ENCODE measurements around the gene GNAZ.

GNAZ gene

DNA sequence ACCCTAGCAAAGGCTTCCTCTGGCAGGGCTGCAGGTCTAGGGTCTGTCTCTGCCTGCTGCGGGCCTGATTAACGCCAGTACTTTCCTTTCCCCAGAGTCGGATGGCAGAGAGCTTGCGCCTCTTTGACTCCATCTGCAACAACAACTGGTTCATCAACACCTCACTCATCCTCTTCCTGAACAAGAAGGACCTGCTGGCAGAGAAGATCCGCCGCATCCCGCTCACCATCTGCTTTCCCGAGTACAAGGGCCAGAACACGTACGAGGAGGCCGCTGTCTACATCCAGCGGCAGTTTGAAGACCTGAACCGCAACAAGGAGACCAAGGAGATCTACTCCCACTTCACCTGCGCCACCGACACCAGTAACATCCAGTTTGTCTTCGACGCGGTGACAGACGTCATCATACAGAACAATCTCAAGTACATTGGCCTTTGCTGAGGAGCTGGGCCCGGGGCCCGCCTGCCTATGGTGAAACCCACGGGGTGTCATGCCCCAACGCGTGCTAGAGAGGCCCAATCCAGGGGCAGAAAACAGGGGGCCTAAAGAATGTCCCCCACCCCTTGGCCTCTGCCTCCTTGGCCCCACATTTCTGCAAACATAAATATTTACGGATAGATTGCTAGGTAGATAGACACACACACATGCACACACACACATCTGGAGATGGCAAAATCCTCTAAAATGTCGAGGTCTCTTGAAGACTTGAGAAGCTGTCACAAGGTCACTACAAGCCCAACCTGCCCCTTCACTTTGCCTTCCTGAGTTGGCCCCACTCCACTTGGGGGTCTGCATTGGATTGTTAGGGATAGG is 52.9 kb downstream of the GNAZ start:
- DNase-seq (ENCODE audit: low read depth) = no peak
- H3K4me3 ChIP-seq (ENCODE audit: low read depth, low read length) = no peak overlapping the region
- TF ChIP-seq, protein P1, sequence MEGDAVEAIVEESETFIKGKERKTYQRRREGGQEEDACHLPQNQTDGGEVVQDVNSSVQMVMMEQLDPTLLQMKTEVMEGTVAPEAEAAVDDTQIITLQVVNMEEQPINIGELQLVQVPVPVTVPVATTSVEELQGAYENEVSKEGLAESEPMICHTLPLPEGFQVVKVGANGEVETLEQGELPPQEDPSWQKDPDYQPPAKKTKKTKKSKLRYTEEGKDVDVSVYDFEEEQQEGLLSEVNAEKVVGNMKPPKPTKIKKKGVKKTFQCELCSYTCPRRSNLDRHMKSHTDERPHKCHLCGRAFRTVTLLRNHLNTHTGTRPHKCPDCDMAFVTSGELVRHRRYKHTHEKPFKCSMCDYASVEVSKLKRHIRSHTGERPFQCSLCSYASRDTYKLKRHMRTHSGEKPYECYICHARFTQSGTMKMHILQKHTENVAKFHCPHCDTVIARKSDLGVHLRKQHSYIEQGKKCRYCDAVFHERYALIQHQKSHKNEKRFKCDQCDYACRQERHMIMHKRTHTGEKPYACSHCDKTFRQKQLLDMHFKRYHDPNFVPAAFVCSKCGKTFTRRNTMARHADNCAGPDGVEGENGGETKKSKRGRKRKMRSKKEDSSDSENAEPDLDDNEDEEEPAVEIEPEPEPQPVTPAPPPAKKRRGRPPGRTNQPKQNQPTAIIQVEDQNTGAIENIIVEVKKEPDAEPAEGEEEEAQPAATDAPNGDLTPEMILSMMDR (IDR thresholded peaks at IDR 0.05; ENCODE audit: low read depth, low read length, missing control alignments) = no peak

DNA sequence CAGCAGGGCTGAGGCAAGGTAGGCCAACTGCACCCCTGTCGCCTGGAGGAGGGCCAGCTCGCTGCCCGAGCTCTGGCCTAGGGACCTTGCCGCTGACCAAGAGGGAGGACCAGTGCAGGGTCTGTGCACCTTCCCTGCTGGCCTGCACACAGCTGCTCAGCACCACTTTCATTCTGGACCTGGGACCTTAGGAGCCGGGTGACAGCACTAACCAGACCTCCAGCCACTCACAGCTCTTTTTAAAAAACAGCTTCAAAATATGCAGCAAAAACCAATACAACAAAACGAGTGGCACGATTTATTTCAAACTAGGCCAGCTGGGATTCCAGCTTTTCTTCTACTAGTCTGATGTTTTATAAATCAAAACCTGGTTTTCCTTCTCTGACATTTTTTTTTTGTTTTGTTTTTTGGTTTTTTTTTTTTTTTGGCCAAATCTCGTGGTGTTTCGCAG is 53.5 kb downstream of the GNAZ start:
- H3K4me3 ChIP-seq (ENCODE audit: low read depth, low read length) = no peak overlapping the region
- TF ChIP-seq, protein P1 (IDR thresholded peaks at IDR 0.05; ENCODE audit: low read depth, low read length, missing control alignments) = no peak
- DNase-seq (ENCODE audit: low read depth) = no peak

DNA sequence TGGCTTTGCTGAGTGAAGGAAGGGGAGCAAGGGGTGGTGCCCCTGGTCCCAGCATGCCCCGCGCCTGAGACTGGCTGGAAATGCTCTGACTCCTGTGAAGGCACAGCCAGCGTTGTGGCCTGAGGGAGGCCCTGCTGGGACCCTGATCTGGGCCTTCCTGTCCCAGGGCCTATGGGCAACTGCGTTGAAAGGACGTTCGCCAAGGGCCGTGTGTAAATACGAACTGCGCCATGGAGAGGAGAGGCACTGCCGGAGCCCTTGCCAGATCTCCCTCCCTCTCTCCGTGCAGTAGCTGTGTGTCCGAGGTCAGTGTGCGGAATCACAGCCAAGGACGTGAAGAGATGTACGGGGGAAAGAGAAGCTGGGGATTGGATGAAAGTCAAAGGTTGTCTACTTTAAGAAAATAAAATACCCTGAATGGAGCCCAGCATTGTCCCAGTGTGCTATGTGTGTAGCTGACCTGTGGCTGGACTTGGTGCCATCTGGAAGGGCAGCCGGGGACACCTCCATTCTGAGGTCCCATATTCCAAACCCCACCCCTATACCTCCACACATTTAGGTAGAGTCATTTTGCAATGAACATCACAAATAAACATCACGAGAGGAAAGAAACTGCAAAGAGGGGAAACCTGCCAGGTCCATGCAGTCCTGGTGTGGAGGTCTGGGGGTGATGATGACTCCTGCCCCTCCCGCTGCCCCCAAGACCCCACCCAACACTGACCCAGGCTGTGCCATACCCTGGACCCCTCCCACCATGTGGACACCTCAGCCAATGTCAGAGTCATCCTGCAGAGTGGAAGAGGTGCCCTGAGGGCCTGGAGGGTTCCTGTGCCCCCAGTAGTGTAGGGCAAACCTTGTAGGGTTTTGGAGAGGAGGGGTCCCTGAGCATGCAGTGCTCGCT is 54.5 kb downstream of the GNAZ start:
- TF ChIP-seq, protein P1 (IDR thresholded peaks at IDR 0.05; ENCODE audit: low read depth, low read length, missing control alignments) = no peak
- no peak overlapping the region for H3K4me3 ChIP-seq (ENCODE audit: low read depth, low read length)
- DNase-seq (ENCODE audit: low read depth) = no peak

DNA sequence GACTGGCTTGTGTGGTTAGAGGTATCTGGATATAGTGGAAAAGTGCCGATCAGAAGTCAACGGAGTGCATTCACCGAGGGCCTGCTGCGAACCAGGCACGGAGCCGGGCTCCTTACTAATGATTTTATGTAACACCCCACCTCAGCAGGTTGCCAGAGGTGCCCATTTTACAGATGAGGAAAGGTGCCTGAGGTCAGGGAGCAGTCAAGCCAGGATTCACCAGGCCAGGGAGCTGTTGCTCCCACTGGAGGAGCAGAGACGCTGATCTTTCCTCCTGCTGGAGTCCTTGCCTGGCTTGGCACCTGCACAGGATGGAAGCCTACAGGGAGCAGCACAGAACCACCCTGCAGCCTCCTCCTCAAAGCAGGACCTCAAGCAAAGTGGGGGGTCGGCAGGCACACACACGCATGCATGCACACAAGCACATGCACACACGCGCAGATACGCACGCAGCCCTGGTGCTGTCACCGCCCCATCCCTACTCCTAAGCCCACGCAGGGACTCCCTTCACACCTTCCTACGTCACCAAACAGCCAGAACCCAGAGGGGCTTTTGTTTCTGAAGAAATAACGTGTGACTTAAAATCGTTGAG is 55.3 kb downstream of the GNAZ start:
- no peak overlapping the region for H3K4me3 ChIP-seq (ENCODE audit: low read depth, low read length)
- TF ChIP-seq, protein P1 (IDR thresholded peaks at IDR 0.05; ENCODE audit: low read depth, low read length, missing control alignments) = no peak
- no peak for DNase-seq (ENCODE audit: low read depth)

DNA sequence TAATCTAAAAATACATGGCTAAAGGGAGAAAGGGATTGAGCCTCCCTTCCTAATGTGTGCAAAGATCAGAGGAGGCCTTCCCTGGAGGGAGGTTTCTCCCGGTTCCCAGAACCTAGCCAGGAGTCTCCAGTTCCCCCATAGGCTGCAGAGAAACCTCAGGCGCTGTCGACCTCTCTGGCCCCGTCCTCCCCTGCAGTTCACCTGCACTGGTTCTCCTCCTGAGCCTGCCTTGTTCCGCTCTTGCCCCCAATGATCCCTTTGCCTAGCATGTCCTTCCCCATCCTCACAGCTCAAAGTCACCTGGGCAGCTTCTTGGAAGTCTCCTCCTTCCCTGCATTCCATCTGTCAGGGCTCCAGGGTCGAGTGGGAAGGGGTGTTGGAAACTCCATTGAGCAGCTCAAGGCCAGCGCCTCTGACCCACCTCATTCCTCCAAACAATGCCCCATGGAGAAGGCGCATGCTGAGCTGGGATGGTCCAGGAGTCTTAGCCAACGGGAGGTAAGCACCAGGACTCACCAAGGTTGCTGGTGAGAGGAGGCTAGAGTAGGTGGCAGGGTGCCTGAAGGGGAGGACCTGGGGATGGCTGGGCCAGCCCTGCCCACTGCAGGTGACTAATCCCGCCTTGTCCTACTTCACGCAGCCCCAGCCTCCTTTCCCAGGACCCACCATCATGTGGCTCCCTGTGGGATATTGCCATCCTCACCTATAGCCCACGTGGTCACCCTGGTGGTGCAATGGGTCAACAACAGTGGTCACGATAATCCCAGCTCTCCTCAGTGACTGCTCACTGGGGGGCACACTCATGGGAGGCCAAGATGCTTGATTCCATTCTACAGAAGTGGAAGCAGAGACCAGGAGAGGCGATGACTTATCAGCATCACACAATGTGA is 56.1 kb downstream of the GNAZ start:
- TF ChIP-seq, protein P1 (IDR thresholded peaks at IDR 0.05; ENCODE audit: low read depth, low read length, missing control alignments) = no peak
- no peak for DNase-seq (ENCODE audit: low read depth)

More for the DNA sequence above, 56.1 kb downstream of the GNAZ start:
- no peak overlapping the region for H3K4me3 ChIP-seq (ENCODE audit: low read depth, low read length)

All from GM12864 (cell line).